PC-9 (cell line): ENCODE measurements around the gene CTU2. TPM values are rescaled to one million over a fixed set of nuclear protein-coding genes. Genes with fewer than 3 reads are reported as not detected.

ENCODE experiments used
- BruUV-seq: library from RNA; stranded (reverse); fragments of 400-500 nt; replicated peaks from 2 replicates; lab custom pipeline; 2021; lab: Mats Ljungman, UMichigan
- CTCF ChIA-PET: fragments of 300-600 bp; sonication (Branson Sonifier 250); formaldehyde crosslinking; loops from one replicate; lab custom pipeline; 2022; ENCODE audit warnings: antibody characterized with exemption; lab: Charles Lee
- POLR2A ChIA-PET: fragments of 300-600 bp; sonication (Branson Sonifier 250); formaldehyde crosslinking; loops from one replicate; lab custom pipeline; 2022; ENCODE audit warnings: antibody characterized with exemption; ENCODE audit not compliant: unreplicated experiment; lab: Charles Lee
- DNase-seq, 2 experiments: peaks; one replicate each; pipeline versions ENCODE4 v3.0.0 to v3.0.0-alpha.2; 2015 to 2022; ENCODE audit warnings: mixed read lengths in 1 of 2
- H2AFZ ChIP-seq: fragments of 200-600 bp; sonication (generic); 2 replicates; pipeline ENCODE4 v1.8.1; 2017; ENCODE audit warnings: antibody characterized with exemption
- H3F3A ChIP-seq: fragments of 200-600 bp; sonication (generic); 2 replicates; pipeline ENCODE4 v1.8.1; 2017; ENCODE audit warnings: antibody characterized with exemption, mild to moderate bottlenecking, low read depth; ENCODE audit not compliant: insufficient read depth
- H3K27ac ChIP-seq: fragments of 200-600 bp; sonication (generic); 2 replicates; pipeline ENCODE4 v1.6.1; 2016; ENCODE audit warnings: mixed run types
- H3K27me3 ChIP-seq: fragments of 200-600 bp; sonication (generic); 2 replicates; pipeline ENCODE4 v1.6.1; 2016; ENCODE audit warnings: low read depth, mixed run types; ENCODE audit not compliant: insufficient read depth
- H3K36me3 ChIP-seq: fragments of 200-600 bp; sonication (generic); 2 replicates; pipeline ENCODE4 v1.6.1; 2016; ENCODE audit warnings: low read depth, mixed run types
- H3K4me1 ChIP-seq: fragments of 200-600 bp; sonication (generic); replicated peaks from 2 replicates; pipeline ENCODE4 v1.6.1; 2016; ENCODE audit warnings: mixed run types; ENCODE audit not compliant: insufficient read depth
- H3K4me2 ChIP-seq: fragments of 200-600 bp; sonication (generic); 2 replicates; pipeline ENCODE4 v1.6.1; 2017; ENCODE audit warnings: mixed run types
- H3K4me3 ChIP-seq: fragments of 200-600 bp; sonication (generic); 2 replicates; pipeline ENCODE4 v1.6.1; 2016; ENCODE audit warnings: mixed run types
- H3K79me2 ChIP-seq: fragments of 200-600 bp; sonication (generic); 2 replicates; pipeline ENCODE4 v1.6.1; 2017; ENCODE audit warnings: low read depth, mixed run types
- H3K9me2 ChIP-seq: fragments of 200-600 bp; sonication (generic); 2 replicates; pipeline ENCODE4 v1.8.1; 2017; ENCODE audit warnings: mild to moderate bottlenecking; ENCODE audit not compliant: insufficient read depth
- H3K9me3 ChIP-seq: fragments of 200-600 bp; sonication (generic); 2 replicates; pipeline ENCODE4 v1.8.1; 2016; ENCODE audit warnings: low read depth; ENCODE audit not compliant: insufficient read depth
- H4K20me1 ChIP-seq: fragments of 200-600 bp; sonication (generic); 2 replicates; pipeline ENCODE4 v1.8.1; 2017; ENCODE audit not compliant: insufficient read depth
- CTCF ChIP-seq: fragments of 200-600 bp; sonication (generic); conservative IDR thresholded peaks from 2 replicates; pipeline ENCODE4 v1.6.1; 2017; ENCODE audit warnings: mixed run types, antibody characterized with exemption, mild to moderate bottlenecking, moderate library complexity
- EZH2 ChIP-seq: fragments of 200-600 bp; sonication (generic); IDR thresholded peaks from 2 replicates; pipeline ENCODE4 v1.8.0; 2017; ENCODE audit warnings: antibody characterized with exemption, low read depth
- intact Hi-C: fragments of 100-400 bp; cut with micrococcal nuclease; formaldehyde crosslinking; loops from one replicate; pipeline ENCODE4 v1.10.0; 2022; ENCODE audit not compliant: unreplicated experiment
- total RNA-seq: library from RNA; stranded (reverse); gene quantifications from 2 replicates; pipeline ENCODE4 v1.2.3, GENCODE V29; 2021

Gene CTU2
- total RNA-seq, 1 experiment from 2014 or later: 20.0 TPM

DNA sequence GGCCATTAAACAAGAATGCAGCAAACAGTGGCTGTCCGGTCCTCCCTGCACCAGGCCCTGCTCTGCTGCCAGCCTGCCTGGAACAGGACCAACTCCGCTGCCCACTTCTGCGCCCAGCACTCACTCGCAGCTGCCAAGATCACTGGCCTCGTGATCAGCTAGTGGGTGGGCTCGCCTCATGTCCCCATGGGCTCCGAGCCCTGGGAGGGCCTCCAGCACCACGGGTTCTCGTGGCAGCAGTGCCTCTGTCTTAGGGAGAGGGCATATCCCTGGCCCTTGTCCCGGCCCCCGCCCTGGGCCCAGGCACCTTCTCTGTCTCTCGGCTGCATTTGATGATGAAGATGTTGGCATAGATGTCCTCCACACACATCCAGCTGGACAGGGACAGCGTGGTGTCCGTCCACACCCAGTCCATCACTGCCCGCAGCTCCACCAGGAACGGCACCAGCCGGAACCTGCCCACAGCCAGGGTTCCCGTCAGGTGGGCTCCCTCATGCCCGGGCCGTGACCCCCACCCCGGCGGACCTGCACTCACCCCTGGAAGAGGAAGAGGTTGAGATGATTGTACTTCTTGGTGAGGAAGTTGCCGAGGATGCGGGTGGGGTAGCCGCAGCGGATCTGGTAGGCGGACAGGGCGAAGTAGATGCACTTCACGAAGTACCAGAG lies 13.1 kb downstream of the CTU2 start:
- no TSS peak for BruUV-seq
- Histone ChIP-seq H3K9me2 (no peaks in the 10 kb centered on the region), H3K79me2 (no peaks in the 10 kb centered on the region), H2AFZ (no peak overlapping the region), H3F3A (peaks cover 20% of the 10 kb centered on the region; the same call in 1 of the 2 replicates), H3K36me3 (peaks cover 3% of the 10 kb centered on the region; the same call in 1 of the 2 replicates), H4K20me1 (peaks cover 9% of the 10 kb centered on the region), H3K9me3 (no peaks in the 10 kb centered on the region), H3K4me2 (no peak overlapping the region), H3K27ac (no peak overlapping the region), H3K4me1 (no peaks in the 10 kb centered on the region), H3K4me3 (no peak overlapping the region), H3K27me3 (no peaks in the 10 kb centered on the region)
- ChIA-PET POLR2A (interaction anchor here (0.6 kb wide), 1 partner anchor 66 kb away, joined by 3 read pairs; the partner anchor contains the start of gene PIEZO1), CTCF (no interaction called here)
- intact Hi-C loops: no loop called here
- no peak for DNase-seq
- TF ChIP-seq CTCF (no peak), EZH2 (no peak)

DNA sequence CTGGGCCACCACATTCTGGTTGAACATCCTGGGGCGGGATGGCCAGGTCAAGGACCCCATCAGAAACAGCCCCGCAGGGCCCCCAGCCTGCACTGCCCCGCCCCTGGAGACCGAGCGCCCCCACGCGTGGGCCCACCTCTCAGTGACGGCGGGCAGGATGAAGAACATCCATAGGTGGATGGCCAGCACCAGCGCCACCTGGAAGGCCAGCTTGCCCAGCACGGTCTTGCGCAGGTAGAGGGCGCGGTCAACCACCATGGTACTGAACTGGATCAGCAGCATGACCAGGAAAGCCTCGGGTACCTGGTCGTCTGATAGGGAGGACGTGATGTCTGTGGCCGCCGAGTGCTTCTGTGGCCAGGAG lies 13.6 kb downstream of the CTU2 start:
- intact Hi-C loops: no loop called here
- no peaks in the 10 kb centered on the region for H3K79me2 ChIP-seq
- no TSS peak for BruUV-seq
- peaks cover 14% of the 10 kb centered on the region; the same call in 1 of the 2 replicates for H3F3A ChIP-seq
- no peaks in the 10 kb centered on the region for H3K9me3 ChIP-seq
- H4K20me1 ChIP-seq: peaks cover 7% of the 10 kb centered on the region
- DNase-seq: no peak
- CTCF ChIA-PET: no interaction called here
- no peak overlapping the region for H3K4me3 ChIP-seq
- H3K9me2 ChIP-seq: no peaks in the 10 kb centered on the region
- H3K27ac ChIP-seq: no peak overlapping the region
- no peaks in the 10 kb centered on the region for H3K4me1 ChIP-seq
- no peaks in the 10 kb centered on the region for H3K27me3 ChIP-seq
- POLR2A ChIA-PET: no interaction called here
- no peak overlapping the region for H2AFZ ChIP-seq
- H3K36me3 ChIP-seq: peaks cover 3% of the 10 kb centered on the region; the same call in 1 of the 2 replicates
- no peak overlapping the region for H3K4me2 ChIP-seq
- TF ChIP-seq CTCF (no peak), EZH2 (no peak)

- no peaks in the 10 kb centered on the region for H3K9me2 ChIP-seq
- H3F3A ChIP-seq: peaks cover 12% of the 10 kb centered on the region; the same call in 1 of the 2 replicates
- TF ChIP-seq CTCF (no peak), EZH2 (no peak)
- H3K36me3 ChIP-seq: peaks cover 3% of the 10 kb centered on the region; the same call in 1 of the 2 replicates
- BruUV-seq: no TSS peak
- H3K79me2 ChIP-seq: no peaks in the 10 kb centered on the region
- no peak for DNase-seq
- intact Hi-C loops: no loop called here
- POLR2A ChIA-PET: no interaction called here
- H3K4me1 ChIP-seq: no peaks in the 10 kb centered on the region
- H3K4me3 ChIP-seq: no peak overlapping the region
- no peak overlapping the region for H2AFZ ChIP-seq
- H3K27me3 ChIP-seq: no peaks in the 10 kb centered on the region
- peaks cover 7% of the 10 kb centered on the region for H4K20me1 ChIP-seq
- H3K9me3 ChIP-seq: no peaks in the 10 kb centered on the region
- H3K27ac ChIP-seq: no peak overlapping the region
- H3K4me2 ChIP-seq: no peak overlapping the region
- CTCF ChIA-PET: no interaction called here
Observed at GRCh38 chr16:88720396-88720970, 14.2 kb downstream of the CTU2 start.
